Stomach (tissue), 9 donors: ENCODE results near the gene PALLD. TPM values are rescaled to one million over a fixed set of nuclear protein-coding genes. Genes with fewer than 3 reads are reported as not detected.

ENCODE experiments used
- DNase-seq, 2 donors: peaks; one replicate each; pipeline versions ENCODE4 v3.0.0 to v3.0.0-alpha.2; 2013 to 2019
- H3K27ac ChIP-seq, 5 donors: fragments of 200-600 bp in 4 of 5; sonication (generic) in 4 of 5; one replicate each; pipeline ENCODE4 v1.5.1; 2013 to 2019; ENCODE audit warnings: mild to moderate bottlenecking in 1 of 5, moderate library complexity in 1 of 5
- H3K27me3 ChIP-seq, 3 donors: fragments of 200-600 bp; sonication (generic); one replicate each; pipeline ENCODE4 v1.5.1; 2017 to 2019; ENCODE audit warnings: mixed run types in 1 of 3
- H3K36me3 ChIP-seq, 4 donors: fragments of 200-600 bp; sonication (generic); 1 replicate in 3 of 4; 2 replicates in 1 of 4; pipeline ENCODE4 v1.5.1; 2016 to 2019
- H3K4me1 ChIP-seq, 4 donors: fragments of 200-600 bp; sonication (generic); one replicate each; pipeline ENCODE4 v1.5.1; 2016 to 2019
- H3K4me3 ChIP-seq, 4 donors: fragments of 200-600 bp; sonication (generic) in 3 of 4; one replicate each; pipeline ENCODE4 v1.5.1; 2016 to 2019; ENCODE audit warnings: mild to moderate bottlenecking in 1 of 4
- H3K9me3 ChIP-seq, 4 donors: fragments of 200-600 bp; sonication (generic); one replicate each; pipeline ENCODE4 v1.5.1; 2016 to 2019
- EP300 ChIP-seq: sonication (generic); formaldehyde crosslinking; IDR thresholded peaks from one replicate; pipeline ENCODE4 v1.6.1; 2017; ENCODE audit warnings: antibody characterized with exemption
- POLR2A ChIP-seq, 4 donors: fragments of 450-650 bp; IDR thresholded peaks; one replicate each; pipeline ENCODE4 v1.6.1; 2016; ENCODE audit warnings: antibody characterized with exemption in 4 of 4, control low read depth in 2 of 4, mild to moderate bottlenecking in 1 of 4, moderate library complexity in 1 of 4
- POLR2AphosphoS5 ChIP-seq, 3 donors: sonication (generic); formaldehyde crosslinking; IDR thresholded peaks; one replicate each; pipeline ENCODE4 v1.6.1; 2016; ENCODE audit warnings: antibody characterized with exemption in 3 of 3
- WGBS, 5 donors: extraction: QIAGEN DNeasy Blood & Tissue Kit in 3 of 5; methylation state at CpG; one replicate each; pipeline versions ENCODE4 v1.1.5 to v1.1.7; 2013 to 2018; 5-methylcytosine and 5-hydroxymethylcytosine counted together
- intact Hi-C: fragments of 100-400 bp; cut with DNase I; formaldehyde crosslinking; loops from one replicate; pipeline ENCODE4 v1.15.1; 2023; ENCODE audit warnings: low total_unique reads
- polyA plus RNA-seq, 3 donors: library from polyadenylated mRNA; stranded (reverse); fragments of 200-250 nt; gene quantifications; one replicate each; pipeline ENCODE4 v1.2.3, GENCODE V29; 2013
- total RNA-seq, 5 donors: library from RNA; depleted of rRNA; stranded (reverse); fragments of >200 nt; gene quantifications; one replicate each; pipeline versions ENCODE4 v1.1.0 to v1.2.3, GENCODE V29; 2014 to 2016
- TF ChIP-seq, protein P1 (sequence below), 7 experiments: fragments of 450-650 bp in 4 of 7; fragments of 200-600 bp in 3 of 7; sonication (generic) in 3 of 7; IDR thresholded peaks; one replicate each; pipeline ENCODE4 v1.5.1; 2016 to 2019; ENCODE audit warnings: antibody characterized with exemption in 7 of 7, control low read depth in 2 of 7, mild to moderate bottlenecking in 1 of 7
- donor health status: healthy with polysubstance abuse.
- donor health status: Bipolar disorder and iron deficiency.
- donor health status: healthy.

Gene PALLD
- total and polyA plus RNA-seq, 8 donors = 75.9 to 984 (median 206) TPM

DNA sequence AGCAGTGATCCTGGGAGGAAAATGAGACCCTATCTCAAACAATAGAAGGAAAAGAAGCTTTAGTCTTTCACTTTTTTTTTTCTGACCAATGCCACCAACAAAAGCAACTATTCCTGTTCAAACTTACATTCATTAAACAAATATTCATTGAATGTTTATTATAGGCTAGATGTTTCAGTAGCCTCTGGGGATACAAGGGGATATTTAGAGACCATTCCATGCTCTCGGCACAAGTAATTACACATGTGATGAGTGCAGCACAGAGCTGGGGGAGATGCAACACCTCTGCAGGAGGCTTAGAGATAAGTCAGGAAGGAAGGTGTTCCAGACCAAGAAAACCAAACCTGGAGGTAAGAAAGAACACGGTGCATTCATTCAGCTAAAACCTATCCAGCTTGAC lies 68.3 kb downstream of the PALLD start:
- Histone ChIP-seq H3K36me3 (no peaks in the 10 kb centered on the region), H3K4me3 (no peak overlapping the region), H3K9me3 (no peaks in the 10 kb centered on the region), H3K4me1 (peaks cover 5 to 38% (median 23%) of the 10 kb centered on the region in 4 donors), H3K27me3 (no peaks in the 10 kb centered on the region), H3K27ac (no peak overlapping the region)
- TF ChIP-seq EP300 (no peak), POLR2A (IDR thresholded peaks at IDR 0.05) (no peak), POLR2AphosphoS5 (IDR thresholded peaks at IDR 0.05) (no peak)
- TF ChIP-seq, protein P1, sequence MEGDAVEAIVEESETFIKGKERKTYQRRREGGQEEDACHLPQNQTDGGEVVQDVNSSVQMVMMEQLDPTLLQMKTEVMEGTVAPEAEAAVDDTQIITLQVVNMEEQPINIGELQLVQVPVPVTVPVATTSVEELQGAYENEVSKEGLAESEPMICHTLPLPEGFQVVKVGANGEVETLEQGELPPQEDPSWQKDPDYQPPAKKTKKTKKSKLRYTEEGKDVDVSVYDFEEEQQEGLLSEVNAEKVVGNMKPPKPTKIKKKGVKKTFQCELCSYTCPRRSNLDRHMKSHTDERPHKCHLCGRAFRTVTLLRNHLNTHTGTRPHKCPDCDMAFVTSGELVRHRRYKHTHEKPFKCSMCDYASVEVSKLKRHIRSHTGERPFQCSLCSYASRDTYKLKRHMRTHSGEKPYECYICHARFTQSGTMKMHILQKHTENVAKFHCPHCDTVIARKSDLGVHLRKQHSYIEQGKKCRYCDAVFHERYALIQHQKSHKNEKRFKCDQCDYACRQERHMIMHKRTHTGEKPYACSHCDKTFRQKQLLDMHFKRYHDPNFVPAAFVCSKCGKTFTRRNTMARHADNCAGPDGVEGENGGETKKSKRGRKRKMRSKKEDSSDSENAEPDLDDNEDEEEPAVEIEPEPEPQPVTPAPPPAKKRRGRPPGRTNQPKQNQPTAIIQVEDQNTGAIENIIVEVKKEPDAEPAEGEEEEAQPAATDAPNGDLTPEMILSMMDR (IDR thresholded peaks at IDR 0.05) = no peak
- WGBS, 5 donors = 32 to 51% (median 45%) methylated on average over 2 of the region's 2 CpGs
- no peak for DNase-seq
- intact Hi-C loops = no loop called here

DNA sequence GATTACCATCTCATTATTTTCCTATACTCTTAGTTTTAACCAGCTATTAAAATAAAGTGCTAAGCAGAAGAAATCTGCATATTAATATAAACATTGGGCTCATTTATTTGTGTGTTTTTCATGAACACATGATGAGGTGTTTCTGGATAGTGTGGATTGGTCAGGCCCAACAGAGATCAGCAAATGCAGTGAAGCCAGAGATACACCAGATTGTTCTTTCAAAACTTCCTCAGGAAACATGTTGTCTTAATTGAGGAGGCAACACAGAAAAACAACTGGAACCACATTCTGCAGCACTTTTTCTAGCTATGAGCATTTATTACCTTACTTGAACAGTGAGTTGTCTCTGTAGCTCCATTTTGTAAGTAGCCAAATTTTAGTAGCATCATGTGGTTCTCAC lies 69.9 kb downstream of the PALLD start:
- DNase-seq = no peak
- Histone ChIP-seq H3K4me1 (peaks cover 5 to 28% (median 17%) of the 10 kb centered on the region in 4 donors), H3K36me3 (no peaks in the 10 kb centered on the region), H3K9me3 (no peaks in the 10 kb centered on the region), H3K4me3 (no peak overlapping the region), H3K27ac (no peak overlapping the region), H3K27me3 (no peaks in the 10 kb centered on the region)
- intact Hi-C loops = no loop called here
- no peak for TF ChIP-seq POLR2AphosphoS5 (IDR thresholded peaks at IDR 0.05)
- TF ChIP-seq, protein P1 (IDR thresholded peaks at IDR 0.05) = no peak
- no peak for TF ChIP-seq POLR2A (IDR thresholded peaks at IDR 0.05)
- no peak for TF ChIP-seq EP300

DNA sequence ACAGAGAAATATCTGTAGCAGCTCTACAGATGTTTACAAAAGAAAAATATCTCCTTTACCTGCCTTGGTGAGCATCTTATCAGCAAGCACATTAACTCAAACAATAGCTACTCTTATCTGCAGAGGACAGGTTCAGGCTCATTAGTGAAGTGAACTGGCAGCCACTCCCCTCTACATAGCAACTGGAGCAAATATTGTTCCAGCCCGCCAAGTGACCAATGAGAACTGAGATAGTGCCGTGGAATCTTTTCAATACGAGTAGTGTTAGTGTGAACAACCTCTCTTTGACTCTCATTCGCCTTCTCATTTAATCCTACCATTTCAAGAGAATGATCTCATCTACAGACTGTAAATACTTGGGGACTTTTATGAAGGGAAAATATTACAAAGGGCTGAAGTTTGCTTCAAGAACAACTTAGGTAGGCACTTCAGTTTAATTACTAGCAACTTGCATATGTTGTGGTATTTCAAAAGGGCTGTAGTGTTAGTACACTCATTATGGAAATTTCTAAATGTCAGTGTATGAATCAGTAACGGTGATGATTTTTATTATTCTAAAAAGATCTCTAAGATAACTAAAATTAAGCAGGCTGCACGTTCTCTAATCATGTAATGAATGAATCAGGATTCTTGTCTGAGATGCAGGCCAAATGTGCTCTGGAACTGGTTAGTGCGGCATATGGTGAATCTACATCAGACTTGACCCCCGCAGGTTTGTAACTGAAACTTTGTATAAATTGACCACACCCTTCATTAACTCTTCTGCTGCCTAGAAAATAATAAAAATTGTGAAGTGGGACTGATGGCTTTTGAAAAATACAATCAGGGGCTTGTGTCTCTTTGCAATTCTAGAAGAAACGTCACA lies 72.4 kb downstream of the PALLD start:
- intact Hi-C loops = no loop called here
- peak; percentile 61 to 91 for DNase-seq

DNA sequence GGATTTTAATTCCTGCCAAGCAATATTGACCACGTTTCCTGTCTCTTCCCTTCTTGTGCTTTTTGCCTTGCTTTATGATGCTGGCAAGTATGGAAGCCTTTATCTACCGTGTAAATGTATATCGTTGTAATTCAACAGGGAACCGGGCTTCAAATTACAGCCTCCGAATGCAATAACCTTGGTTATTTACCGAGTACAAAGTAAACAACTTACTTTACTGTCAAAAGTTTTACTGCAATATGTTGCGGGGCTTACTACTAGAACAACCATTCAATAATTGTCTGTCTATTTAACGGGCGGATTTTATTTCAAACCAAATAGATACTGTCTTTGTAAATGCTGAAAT lies 73.1 kb downstream of the PALLD start:
- H3K27ac ChIP-seq = peak overlapping the region in 4 of 5 donors; percentile 2 to 43 (median 14)
- WGBS, 5 donors = 19 to 41% (median 28%) methylated on average over 9 of the region's 9 CpGs
- H3K36me3 ChIP-seq = no peaks in the 10 kb centered on the region
- peaks cover 5 to 20% (median 11%) of the 10 kb centered on the region in 4 donors for H3K4me1 ChIP-seq
- peak overlapping the region; percentile 0 to 10 (median 4) for H3K4me3 ChIP-seq
- TF ChIP-seq POLR2AphosphoS5 (IDR thresholded peaks at IDR 0.05) (no peak), POLR2A (IDR thresholded peaks at IDR 0.05) (no peak), EP300 (no peak)
- TF ChIP-seq, protein P1 (IDR thresholded peaks at IDR 0.05) = no peak
- no peaks in the 10 kb centered on the region for H3K9me3 ChIP-seq
- intact Hi-C loops = no loop called here
- no peak for DNase-seq
- no peaks in the 10 kb centered on the region for H3K27me3 ChIP-seq

More for the DNA sequence above, 72.4 kb downstream of the PALLD start:
- Histone ChIP-seq H3K36me3 (no peaks in the 10 kb centered on the region), H3K27ac (peak overlapping the region in 4 of 5 donors; percentile 2 to 43 (median 14)), H3K27me3 (no peaks in the 10 kb centered on the region), H3K4me3 (peak overlapping the region; percentile 0 to 10 (median 4)), H3K9me3 (no peaks in the 10 kb centered on the region), H3K4me1 (peaks cover 5 to 20% (median 11%) of the 10 kb centered on the region in 4 donors)
- TF ChIP-seq, protein P1 (IDR thresholded peaks at IDR 0.05) = no peak
- no peak for TF ChIP-seq EP300
- peak in 1 of 3 donors; percentile 67 for TF ChIP-seq POLR2AphosphoS5 (IDR thresholded peaks at IDR 0.05)
- no peak for TF ChIP-seq POLR2A (IDR thresholded peaks at IDR 0.05)
- WGBS, 5 donors = 10 to 26% (median 20%) methylated on average over 9 of the region's 9 CpGs
